HepG2 (cell line): ENCODE data around the gene PGP. TPM values are rescaled to one million over a fixed set of nuclear protein-coding genes. Genes with fewer than 3 reads are reported as not detected.

Experiments
- AHDC1 ChIP-seq: sonication (generic); formaldehyde crosslinking; IDR thresholded peaks from 2 replicates; pipeline ENCODE4 v1.5.1; 2020; ENCODE audit warnings: mild to moderate bottlenecking, missing genetic modification reagents, borderline replicate concordance
- ARNTL ChIP-seq: sonication (generic); formaldehyde crosslinking; IDR thresholded peaks from 2 replicates; pipeline ENCODE4 v1.4.0; 2020; ENCODE audit warnings: mild to moderate bottlenecking, missing genetic modification reagents
- DDIT3 ChIP-seq: sonication (generic); formaldehyde crosslinking; IDR thresholded peaks from 2 replicates; pipeline ENCODE4 v1.4.0; 2020; ENCODE audit warnings: mild to moderate bottlenecking, missing genetic modification reagents
- ELF3 ChIP-seq: IDR thresholded peaks from 2 replicates; pipeline ENCODE4 v1.6.1; 2016; ENCODE audit warnings: missing genetic modification reagents, missing compliant biosample characterization
- NFATC3 ChIP-seq: sonication (generic); formaldehyde crosslinking; IDR thresholded peaks from 2 replicates; pipeline ENCODE4 v1.5.1; 2020; ENCODE audit warnings: mild to moderate bottlenecking, missing genetic modification reagents
- ONECUT2 ChIP-seq: sonication (generic); formaldehyde crosslinking; IDR thresholded peaks from 2 replicates; pipeline ENCODE4 v1.4.0; 2020; ENCODE audit warnings: missing genetic modification reagents
- PCBP1 ChIP-seq: fragments of 200-400 bp; formaldehyde crosslinking; IDR thresholded peaks from 2 replicates; pipeline ENCODE4 v1.6.1; 2017; ENCODE audit warnings: mild to moderate bottlenecking, low read depth, low read length, borderline replicate concordance
- PRPF4 ChIP-seq: fragments of 200-400 bp; formaldehyde crosslinking; IDR thresholded peaks from 2 replicates; pipeline ENCODE4 v1.6.1; 2016; ENCODE audit warnings: low read length, low read depth; ENCODE audit not compliant: poor library complexity, severe bottlenecking
- RNF2 ChIP-seq: fragments of 450-650 bp; conservative IDR thresholded peaks from 2 replicates; pipeline ENCODE4 v1.6.1; 2016; ENCODE audit warnings: low read depth
- SNAPC5 ChIP-seq: sonication (generic); formaldehyde crosslinking; IDR thresholded peaks from 2 replicates; pipeline ENCODE4 v1.8.1; 2023; ENCODE audit warnings: mild to moderate bottlenecking, missing genetic modification reagents, borderline replicate concordance
- SUZ12 ChIP-seq: fragments of 150-350 bp; IDR thresholded peaks from 2 replicates; pipeline ENCODE4 v1.6.1; 2014; ENCODE audit warnings: low read depth, low read length
- TSC22D2 ChIP-seq: sonication (generic); formaldehyde crosslinking; IDR thresholded peaks from 2 replicates; pipeline ENCODE4 v1.5.1; 2020; ENCODE audit warnings: missing genetic modification reagents, mild to moderate bottlenecking, borderline replicate concordance
- ZNF484 ChIP-seq: sonication (generic); formaldehyde crosslinking; IDR thresholded peaks from 2 replicates; pipeline ENCODE4 v1.5.1; 2020; ENCODE audit warnings: mild to moderate bottlenecking, low read depth, missing genetic modification reagents, borderline replicate concordance
- ZNF687 ChIP-seq: sonication (generic); formaldehyde crosslinking; IDR thresholded peaks from 2 replicates; pipeline ENCODE4 v1.5.1; 2020; ENCODE audit warnings: mild to moderate bottlenecking, missing genetic modification reagents, moderate library complexity
- ZNF7 ChIP-seq: IDR thresholded peaks from 2 replicates; pipeline ENCODE4 v1.6.1; 2016; ENCODE audit warnings: missing biosample characterization, missing genetic modification reagents
- ZNF749 ChIP-seq: sonication (generic); formaldehyde crosslinking; IDR thresholded peaks from 2 replicates; pipeline ENCODE4 v1.8.0; 2022; ENCODE audit warnings: mild to moderate bottlenecking, missing genetic modification reagents, moderate library complexity, borderline replicate concordance
- ZNF775 ChIP-seq: sonication (generic); formaldehyde crosslinking; IDR thresholded peaks from 2 replicates; pipeline ENCODE4 v1.4.0; 2020; ENCODE audit warnings: missing genetic modification reagents, mild to moderate bottlenecking, moderate library complexity, borderline replicate concordance
- polyA plus RNA-seq, 8 experiments: library from polyadenylated mRNA; depleted of rRNA in 3 of 8; stranded (reverse) in 7 of 8; unstranded in 1 of 8; fragments of >200 nt; fragmentation: Illumina TruSeq in 4 of 8; extraction: Trizol in 4 of 8; gene quantifications; 2 replicates each; pipeline versions ENCODE4 v1.2.1 to v1.2.3, GENCODE V29; 2011 to 2016; ENCODE audit warnings: low read depth in 4 of 8, missing spikeins in 1 of 8, mixed read lengths in 1 of 8; ENCODE audit not compliant: insufficient read depth in 1 of 8
- total RNA-seq, 5 experiments: library from RNA; depleted of rRNA; stranded (reverse); fragments of >200 nt; fragmentation: Illumina TruSeq; extraction: Trizol; gene quantifications; 2 replicates each; pipeline ENCODE4 v1.2.3, GENCODE V29; 2016; ENCODE audit warnings: low read depth in 1 of 5
- TF ChIP-seq, protein P1 (sequence below): sonication (generic); formaldehyde crosslinking; IDR thresholded peaks from 2 replicates; pipeline ENCODE4 v1.4.0; 2020; ENCODE audit warnings: missing genetic modification reagents

PGP gene
- total and polyA plus RNA-seq, 2 of the 13 experiments (the other 11 are each of a cell fraction or from before 2014, with no cell fraction given): 7.3 to 18.3 TPM

DNA sequence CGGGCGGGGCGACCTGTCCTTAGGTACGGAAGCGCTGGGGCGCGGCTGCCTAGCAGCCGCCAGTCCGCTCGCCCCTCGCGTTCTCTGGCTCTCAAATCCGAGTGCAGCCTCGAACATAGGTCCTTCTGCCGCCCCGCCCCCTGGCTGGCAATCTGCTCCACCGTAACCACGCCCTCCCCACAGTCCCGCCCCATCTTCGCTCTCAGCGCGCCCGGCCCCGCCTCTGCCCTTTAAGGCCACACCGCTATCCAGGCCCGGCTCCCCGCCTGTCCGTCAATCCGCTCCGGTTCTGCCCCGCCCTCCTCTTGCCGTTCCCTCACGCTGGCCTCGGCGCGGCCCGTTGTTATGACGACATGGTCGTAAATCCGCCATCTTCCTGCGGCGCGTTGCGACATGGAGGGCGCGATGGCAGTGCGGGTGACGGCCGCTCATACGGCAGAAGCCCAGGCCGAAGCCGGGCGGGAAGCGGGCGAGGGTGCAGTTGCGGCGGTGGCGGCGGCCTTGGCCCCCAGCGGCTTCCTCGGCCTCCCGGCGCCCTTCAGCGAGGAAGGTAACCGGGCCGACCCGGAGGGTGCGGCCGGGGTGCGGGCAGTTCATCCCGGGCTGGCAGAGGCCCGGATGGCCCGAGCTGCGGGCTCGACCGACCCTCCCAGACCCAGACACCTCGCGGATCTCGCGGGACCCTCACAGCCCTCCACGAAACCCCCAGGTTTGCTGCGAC, 8.7 kb upstream of the PGP start, which contains the start of gene E4F1 (continued):
- TF ChIP-seq AHDC1 (CRISPR knock-in tag) (no peak), ARNTL (CRISPR knock-in tag) (peak; percentile 75; the same call in 1 of the 2 replicates), ZNF7 (CRISPR knock-in tag) (no peak), RNF2 (no peak), ZNF484 (CRISPR knock-in tag) (no peak), NFATC3 (CRISPR knock-in tag) (peak; percentile 63; the same call in 1 of the 2 replicates), PRPF4 (no peak), ZNF775 (CRISPR knock-in tag) (no peak), ELF3 (CRISPR knock-in tag) (0 out of 2 replicates have a peak, but pooled peaks have one; percentile 19), TSC22D2 (CRISPR knock-in tag) (no peak), ZNF749 (CRISPR knock-in tag) (peak; percentile 78; the same call in 1 of the 2 replicates), SNAPC5 (peak; percentile 54; the same call in 1 of the 2 replicates), DDIT3 (CRISPR knock-in tag) (no peak), ZNF687 (CRISPR knock-in tag) (peak; percentile 94), ONECUT2 (no peak), PCBP1 (no peak), SUZ12 (no peak)
- TF ChIP-seq, protein P1, sequence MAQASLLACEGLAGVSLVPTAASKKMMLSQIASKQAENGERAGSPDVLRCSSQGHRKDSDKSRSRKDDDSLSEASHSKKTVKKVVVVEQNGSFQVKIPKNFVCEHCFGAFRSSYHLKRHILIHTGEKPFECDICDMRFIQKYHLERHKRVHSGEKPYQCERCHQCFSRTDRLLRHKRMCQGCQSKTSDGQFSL (CRISPR knock-in tag): 0 out of 2 replicates have a peak, but pooled peaks have one; percentile 53
